HG03378 (cell line): Measurements from ENCODE around the gene STAP2.
"Not testable (repeated sequence)": the region's sequence is repeated elsewhere in the genome, so short reads cannot be mapped to it uniquely, and the experiment has no call there.

Source experiments
- ATAC-seq: cut with Tn5 transposase; IDR thresholded peaks from one replicate; pipeline ENCODE4 v1.9.1; 2021; ENCODE audit warnings: mild to moderate bottlenecking, moderate library complexity; ENCODE audit not compliant: unreplicated experiment

The STAP2 gene

GRCh38 chr19:4278010-4278409 is 60.6 kb downstream of the STAP2 start:
- ATAC-seq, result no peak

- ATAC-seq, result no peak
Observed at GRCh38 chr19:4277191-4277696, 61.4 kb downstream of the STAP2 start.

- ATAC-seq, result not testable (repeated sequence)
Observed at GRCh38 chr19:4274321-4274686, 64.3 kb downstream of the STAP2 start.
